Keratinocyte (primary cell): ENCODE results near the gene MED15. TPM values are rescaled to one million over a fixed set of nuclear protein-coding genes. Genes with fewer than 3 reads are reported as not detected.

Source experiments
- DNase-seq: peaks from one replicate; pipeline ENCODE4 v3.0.0-alpha.2; 2011; ENCODE audit warnings: low read depth, missing footprints, low spot score
- FAIRE-seq: peaks from 2 replicates; lab custom pipeline; 2011; peaks lifted over from hg19 to GRCh38; lab: Jason Lieb, UNC
- H2AFZ ChIP-seq: 2 replicates; pipeline ENCODE4 v1.6.0; 2012; ENCODE audit warnings: low read length, control low read depth, inconsistent platforms; ENCODE audit not compliant: control insufficient read depth
- H3K27ac ChIP-seq: 2 replicates; pipeline ENCODE4 v1.5.1; 2011; ENCODE audit warnings: low read length; ENCODE audit not compliant: control insufficient read depth, insufficient read depth
- H3K27me3 ChIP-seq: 3 replicates; pipeline ENCODE4 v1.6.0; 2011; ENCODE audit warnings: low read length; ENCODE audit not compliant: control insufficient read depth, insufficient read depth; ENCODE audit errors: extremely low read depth
- H3K36me3 ChIP-seq, 2 experiments: 2 replicates in 1 of 2; 3 replicates in 1 of 2; pipeline ENCODE4 v1.5.1; 2011; ENCODE audit warnings: low read length in 2 of 2, mild to moderate bottlenecking in 1 of 2; ENCODE audit not compliant: control insufficient read depth in 2 of 2, insufficient read depth in 2 of 2; ENCODE audit errors: extremely low read depth in 1 of 2
- H3K4me1 ChIP-seq: 3 replicates; pipeline ENCODE4 v1.5.1; 2011; ENCODE audit warnings: low read length; ENCODE audit not compliant: control insufficient read depth, insufficient read depth; ENCODE audit errors: extremely low read depth
- H3K4me2 ChIP-seq: 3 replicates; pipeline ENCODE4 v1.6.0; 2011; ENCODE audit warnings: low read depth, low read length; ENCODE audit not compliant: control insufficient read depth, insufficient read depth; ENCODE audit errors: extremely low read depth
- H3K4me3 ChIP-seq, 3 experiments: fragments of 200-600 bp in 1 of 3; sonication (generic) in 1 of 3; 2 replicates in 2 of 3; 3 replicates in 1 of 3; pipeline ENCODE4 v1.5.1; 2011 to 2016; ENCODE audit warnings: low read length in 3 of 3, mild to moderate bottlenecking in 3 of 3, control low read depth in 2 of 3, inconsistent platforms in 1 of 3, low read depth in 1 of 3, mixed read lengths in 1 of 3, mixed run types in 1 of 3, moderate library complexity in 1 of 3; ENCODE audit not compliant: control insufficient read depth in 2 of 3, insufficient read depth in 2 of 3; ENCODE audit errors: extremely low read depth in 1 of 3
- H3K79me2 ChIP-seq: 2 replicates; pipeline ENCODE4 v1.6.0; 2012; ENCODE audit warnings: low read length; ENCODE audit not compliant: control insufficient read depth, insufficient read depth
- H3K9ac ChIP-seq: 3 replicates; pipeline ENCODE4 v1.6.0; 2011; ENCODE audit warnings: low read length; ENCODE audit not compliant: control insufficient read depth, insufficient read depth; ENCODE audit errors: extremely low read depth
- H3K9me1 ChIP-seq: 3 replicates; pipeline ENCODE4 v1.6.0; 2011; ENCODE audit warnings: low read length; ENCODE audit not compliant: control insufficient read depth, insufficient read depth; ENCODE audit errors: extremely low read depth
- H3K9me3 ChIP-seq: 2 replicates; pipeline ENCODE4 v1.5.1; 2012; ENCODE audit warnings: low read depth, low read length; ENCODE audit not compliant: control insufficient read depth
- H4K20me1 ChIP-seq: 3 replicates; pipeline ENCODE4 v1.6.0; 2011; ENCODE audit warnings: low read length; ENCODE audit not compliant: control insufficient read depth, insufficient read depth; ENCODE audit errors: extremely low read depth
- CTCF ChIP-seq, 3 experiments: IDR thresholded peaks in 1 of 3; conservative IDR thresholded peaks in 1 of 3; optimal IDR thresholded peaks in 1 of 3; 2 replicates in 2 of 3; 3 replicates in 1 of 3; pipeline versions ENCODE3 to v1.5.1; 2011; ENCODE audit warnings: low read length in 3 of 3, mild to moderate bottlenecking in 3 of 3, moderate library complexity in 2 of 3, control low read depth in 1 of 3, inconsistent platforms in 1 of 3; ENCODE audit not compliant: insufficient read depth in 2 of 3; ENCODE audit errors: extremely low read depth in 1 of 3
- EZH2 ChIP-seq: IDR thresholded peaks from one replicate; pipeline ENCODE4 v1.6.1; 2012; ENCODE audit warnings: inconsistent platforms, mild to moderate bottlenecking, low read length, moderate library complexity
- dilution Hi-C: fragments of 300-500 bp; cut with MboI; formaldehyde crosslinking; loops from one replicate; pipeline ENCODE4 v1.7.0; 2020; ENCODE audit warnings: low sequenced_read_pairs; ENCODE audit not compliant: extremely low pct_ligation_motif_present
- polyA plus RNA-seq, 5 experiments: library from polyadenylated mRNA; depleted of rRNA in 3 of 5; stranded (reverse) in 3 of 5; stranded (forward) in 1 of 5; unstranded in 1 of 5; fragments of >200 nt; gene quantifications; 1 replicate in 1 of 5; 2 replicates in 3 of 5; 3 replicates in 1 of 5; pipeline versions ENCODE4 v1.2.1 to v1.2.3, GENCODE V29; 2011 to 2012; ENCODE audit warnings: missing spikeins in 2 of 5, low read depth in 1 of 5, low replicate concordance in 1 of 5

MED15 gene
- polyA plus RNA-seq, 1 donor (not counting 4 experiments of a cell fraction or from before 2014, with no cell fraction given) = 24.9 TPM

- Histone ChIP-seq H3K36me3 (peaks cover 61 to 63% of the 10 kb centered on the region in 2 experiments), H3K4me3 (no peak overlapping the region), H3K79me2 (peaks cover 49% of the 10 kb centered on the region), H3K27me3 (no peaks in the 10 kb centered on the region), H4K20me1 (peaks cover 9% of the 10 kb centered on the region), H3K9ac (no peak overlapping the region), H2AFZ (no peak overlapping the region), H3K4me1 (no peaks in the 10 kb centered on the region), H3K9me3 (no peaks in the 10 kb centered on the region), H3K4me2 (no peak overlapping the region), H3K9me1 (no peaks in the 10 kb centered on the region), H3K27ac (no peak overlapping the region)
- FAIRE-seq (no peak), DNase-seq (no peak)
- peak in 1 of 3 experiments; percentile 32 for TF ChIP-seq CTCF (optimal IDR thresholded peaks at IDR 0.05 in 1 of 3, IDR thresholded peaks at IDR 0.05 in 1 of 3, conservative IDR thresholded peaks at IDR 0.05 in 1 of 3; ENCODE audit: extremely low read depth in 1 of 3, insufficient read depth in 2 of 3, low read length in 3 of 3)
- no peak for TF ChIP-seq EZH2
- dilution Hi-C loops = no loop called here
These were observed 70.2 kb downstream of the MED15 start for GRCh38 chr22:20577549-20577975.

- Histone ChIP-seq H3K9me1 (no peaks in the 10 kb centered on the region), H3K4me1 (no peaks in the 10 kb centered on the region), H3K79me2 (peaks cover 48% of the 10 kb centered on the region), H3K4me3 (no peak overlapping the region), H3K9me3 (no peaks in the 10 kb centered on the region), H3K4me2 (no peak overlapping the region), H3K36me3 (peaks cover 64% of the 10 kb centered on the region in 2 experiments), H3K27me3 (no peaks in the 10 kb centered on the region), H3K27ac (no peak overlapping the region), H2AFZ (no peak overlapping the region), H4K20me1 (peaks cover 9% of the 10 kb centered on the region), H3K9ac (no peak overlapping the region)
- TF ChIP-seq EZH2 = no peak
- TF ChIP-seq CTCF (optimal IDR thresholded peaks at IDR 0.05 in 1 of 3, IDR thresholded peaks at IDR 0.05 in 1 of 3, conservative IDR thresholded peaks at IDR 0.05 in 1 of 3; ENCODE audit: extremely low read depth in 1 of 3, insufficient read depth in 2 of 3, low read length in 3 of 3) = no peak
- dilution Hi-C loops = no loop called here
- FAIRE-seq = no peak
- DNase-seq = no peak
These were observed 70.8 kb downstream of the MED15 start for GRCh38 chr22:20578192-20578591.
